Measurements from ENCODE around the gene UROD. TPM values are rescaled to one million over a fixed set of nuclear protein-coding genes. Genes with fewer than 3 reads are reported as not detected.
A peak's percentile ranks its signal among the peaks of the same experiment; 100 is the strongest.
"Not testable (repeated sequence)": the region's sequence is repeated elsewhere in the genome, so short reads cannot be mapped to it uniquely, and the experiment has no call there.

The UROD gene
- 100 to 1,000 TPM; 105 to 106 TPM for total RNA-seq

GRCh38 chr1:45011837-45012638 is at the start of gene UROD:
TSS of gene UROD (plus strand) at chr1:45012254. CDS start at chr1:45012266, 12 bp downstream.
- intact Hi-C loops (cut with micrococcal nuclease): loop anchor here (1.0 to 10.0 kb wide), 9 partner anchors 26 to 740 kb away; partner anchors contain the start of genes ARMH1, BTBD19, DYNLT4 and EIF2B3
- CTCF ChIA-PET: interaction anchor here (0.5 to 5.7 kb wide), 16 partner anchors 25 to 573 kb away, joined by 3 to 259 read pairs (median 6); partner anchors contain the start of genes EIF2B3, HPDL, MUTYH and PLK3
- H3K4me3 Mint-ChIP-seq: peak within 1 kb of the TSS; percentile 82
- H3K27me3 Mint-ChIP-seq: no peaks in the 10 kb centered on the region
- H3K27ac Mint-ChIP-seq: peak within 1 kb of the TSS; percentile 92
- peaks cover 41% of the 10 kb centered on the region for H3K4me1 Mint-ChIP-seq (ENCODE audit: low read depth)
- POLR2A ChIA-PET: interaction anchor here (0.5 to 4.5 kb wide), 23 partner anchors 15 to 510 kb away, joined by 3 to 41 read pairs (median 7); partner anchors contain the start of genes BTBD19, CCDC163, EIF2B3 and HPDL
- peaks cover 14% of the 10 kb centered on the region for H3K36me3 Mint-ChIP-seq
- peak; percentile 96 for DNase-seq
- H3K9me3 Mint-ChIP-seq: no peaks in the 10 kb centered on the region

GRCh38 chr1:44962729-44963128 is 49.3 kb upstream of the UROD start:
- Mint-ChIP-seq H3K27me3 (no peaks in the 10 kb centered on the region), H3K4me3 (no peak overlapping the region), H3K36me3 (peaks cover 11% of the 10 kb centered on the region), H3K4me1 (ENCODE audit: low read depth) (no peaks in the 10 kb centered on the region), H3K9me3 (no peaks in the 10 kb centered on the region), H3K27ac (no peak overlapping the region)
- CTCF ChIA-PET: no interaction called here
- intact Hi-C loops (cut with micrococcal nuclease): no loop called here
- no peak for DNase-seq
- POLR2A ChIA-PET: no interaction called here

GRCh38 chr1:44964396-44964795 is 47.7 kb upstream of the UROD start:
- no peaks in the 10 kb centered on the region for H3K9me3 Mint-ChIP-seq
- H3K36me3 Mint-ChIP-seq: peaks cover 12% of the 10 kb centered on the region
- intact Hi-C loops (cut with micrococcal nuclease): no loop called here
- H3K4me1 Mint-ChIP-seq (ENCODE audit: low read depth): no peaks in the 10 kb centered on the region
- POLR2A ChIA-PET: no interaction called here
- H3K4me3 Mint-ChIP-seq: no peak overlapping the region
- H3K27me3 Mint-ChIP-seq: no peaks in the 10 kb centered on the region
- CTCF ChIA-PET: no interaction called here
- no peak overlapping the region for H3K27ac Mint-ChIP-seq
- DNase-seq: no peak

GRCh38 chr1:44970317-44970716 is 41.7 kb upstream of the UROD start:
- Mint-ChIP-seq H3K4me3 (no peak overlapping the region), H3K36me3 (peaks cover 20% of the 10 kb centered on the region), H3K27me3 (no peaks in the 10 kb centered on the region), H3K9me3 (no peaks in the 10 kb centered on the region), H3K4me1 (ENCODE audit: low read depth) (peaks cover 4% of the 10 kb centered on the region), H3K27ac (no peak overlapping the region)
- intact Hi-C loops (cut with micrococcal nuclease): no loop called here
- ChIA-PET CTCF (no interaction called here), POLR2A (interaction anchor here (0.9 kb wide), 1 partner anchor 9 kb away, joined by 3 read pairs; no protein-coding TSS in a partner anchor)
- no peak for DNase-seq

- CTCF ChIA-PET: interaction anchor here (0.7 kb wide), 1 partner anchor 10 kb away, joined by 8 read pairs; no protein-coding TSS in a partner anchor
- peaks cover 4% of the 10 kb centered on the region for H3K4me1 Mint-ChIP-seq (ENCODE audit: low read depth)
- POLR2A ChIA-PET: no interaction called here
- H3K27me3 Mint-ChIP-seq: no peaks in the 10 kb centered on the region
- H3K4me3 Mint-ChIP-seq: no peak overlapping the region
- no peak overlapping the region for H3K27ac Mint-ChIP-seq
- H3K9me3 Mint-ChIP-seq: peaks cover 2% of the 10 kb centered on the region
- intact Hi-C loops (cut with micrococcal nuclease): no loop called here
- peaks cover 40% of the 10 kb centered on the region for H3K36me3 Mint-ChIP-seq
- no peak for DNase-seq
Observed at GRCh38 chr1:44973645-44974044, 38.4 kb upstream of the UROD start.

- peaks cover 39% of the 10 kb centered on the region for H3K36me3 Mint-ChIP-seq
Observed at GRCh38 chr1:44976252-44976651, 35.8 kb upstream of the UROD start.

GRCh38 chr1:44977372-44977771 is 34.7 kb upstream of the UROD start:
- H3K27ac Mint-ChIP-seq; CTCF ChIA-PET; DNase-seq; H3K4me1 Mint-ChIP-seq (ENCODE audit: low read depth); H3K27me3 Mint-ChIP-seq; intact Hi-C loops (cut with micrococcal nuclease); POLR2A ChIA-PET; H3K9me3 Mint-ChIP-seq; H3K4me3 Mint-ChIP-seq: not testable (repeated sequence)
- H3K36me3 Mint-ChIP-seq: peaks cover 35% of the 10 kb centered on the region

More at GRCh38 chr1:44976252-44976651, 35.8 kb upstream of the UROD start:
- Mint-ChIP-seq H3K9me3 (peaks cover 2% of the 10 kb centered on the region), H3K4me1 (ENCODE audit: low read depth) (peaks cover 4% of the 10 kb centered on the region), H3K27me3 (no peaks in the 10 kb centered on the region), H3K27ac (no peak overlapping the region), H3K4me3 (no peak overlapping the region)
- intact Hi-C loops (cut with micrococcal nuclease): no loop called here
- ChIA-PET CTCF (no interaction called here), POLR2A (no interaction called here)
- DNase-seq: no peak

GRCh38 chr1:44985747-44986359 is 26.2 kb upstream of the UROD start:
- no peak for DNase-seq
- peaks cover 8% of the 10 kb centered on the region for H3K36me3 Mint-ChIP-seq
- H3K9me3 Mint-ChIP-seq: no peaks in the 10 kb centered on the region
- H3K4me3 Mint-ChIP-seq: peak overlapping the region; percentile 99
- peaks cover 29% of the 10 kb centered on the region for H3K4me1 Mint-ChIP-seq (ENCODE audit: low read depth)
- H3K27ac Mint-ChIP-seq: peak overlapping the region; percentile 85
- intact Hi-C loops (cut with micrococcal nuclease): loop anchor here (1.0 to 10.0 kb wide), 2 partner anchors 26 to 251 kb away; partner anchors contain the start of genes KIF2C, RNU5D-1 and UROD
- CTCF ChIA-PET: interaction anchor here (0.8 to 1.6 kb wide), 6 partner anchors 26 to 375 kb away, joined by 3 to 8 read pairs (median 4); partner anchors contain the start of genes HECTD3 and UROD
- POLR2A ChIA-PET: interaction anchor here (0.6 to 2.1 kb wide), 11 partner anchors 26 to 354 kb away, joined by 3 to 20 read pairs (median 5); partner anchors contain the start of genes HECTD3, MUTYH, RPS8 and TOE1
- no peaks in the 10 kb centered on the region for H3K27me3 Mint-ChIP-seq

- Mint-ChIP-seq H3K27ac (no peak overlapping the region), H3K36me3 (peaks cover 5% of the 10 kb centered on the region), H3K27me3 (no peaks in the 10 kb centered on the region), H3K4me3 (peak overlapping the region; percentile 1), H3K4me1 (ENCODE audit: low read depth) (peaks cover 21% of the 10 kb centered on the region), H3K9me3 (no peaks in the 10 kb centered on the region)
- POLR2A ChIA-PET: interaction anchor here (0.6 to 1.5 kb wide), 3 partner anchors 23 to 213 kb away, joined by 4 to 5 read pairs (median 4); partner anchors contain the start of gene RPS8
- intact Hi-C loops (cut with micrococcal nuclease): loop anchor here (10.0 kb wide), 1 partner anchor 254 kb away; the partner anchor contains the start of genes KIF2C and RNU5D-1
- no peak for DNase-seq
- CTCF ChIA-PET: interaction anchor here (0.7 to 2.2 kb wide), 2 partner anchors 22 to 26 kb away, joined by 3 to 8 read pairs; partner anchors contain the start of gene HECTD3
Observed at GRCh38 chr1:44988531-44989156, 23.4 kb upstream of the UROD start.

- intact Hi-C loops (cut with micrococcal nuclease): no loop called here
- Mint-ChIP-seq H3K27ac (no peak overlapping the region), H3K36me3 (no peaks in the 10 kb centered on the region), H3K4me1 (ENCODE audit: low read depth) (no peaks in the 10 kb centered on the region), H3K27me3 (no peaks in the 10 kb centered on the region), H3K9me3 (no peaks in the 10 kb centered on the region), H3K4me3 (no peak overlapping the region)
- DNase-seq: no peak
- CTCF ChIA-PET: no interaction called here
- POLR2A ChIA-PET: no interaction called here
Observed at GRCh38 chr1:44994309-44994898, 17.6 kb upstream of the UROD start.

GRCh38 chr1:44995467-44996238 is 16.4 kb upstream of the UROD start:
- ChIA-PET POLR2A (no interaction called here), CTCF (no interaction called here)
- no peak for DNase-seq
- intact Hi-C loops (cut with micrococcal nuclease): no loop called here
- Mint-ChIP-seq H3K27ac (no peak overlapping the region), H3K27me3 (no peaks in the 10 kb centered on the region), H3K36me3 (no peaks in the 10 kb centered on the region), H3K9me3 (no peaks in the 10 kb centered on the region), H3K4me3 (no peak overlapping the region), H3K4me1 (ENCODE audit: low read depth) (peaks cover 3% of the 10 kb centered on the region)
